Panc1 (cell line): Measurements from ENCODE around the gene FUT4. TPM values are rescaled to one million over a fixed set of nuclear protein-coding genes. Genes with fewer than 3 reads are reported as not detected.

Source experiments
- ATAC-seq: fragments of 200-7000 bp; cut with Tn5 transposase; 2 replicates; pipeline ENCODE4 v1.9.1; 2020; ENCODE audit warnings: mild to moderate bottlenecking, moderate library complexity
- BruUV-seq: library from RNA; stranded (reverse); fragments of 400-500 nt; replicated peaks from 2 replicates; lab custom pipeline; 2021; lab: Mats Ljungman, UMichigan
- CTCF ChIA-PET: fragments of 300-600 bp; sonication (Branson Sonifier 250); formaldehyde crosslinking; loops from one replicate; lab custom pipeline; 2022; ENCODE audit warnings: antibody characterized with exemption; lab: Charles Lee
- POLR2A ChIA-PET: fragments of 300-600 bp; sonication (Branson Sonifier 250); formaldehyde crosslinking; loops from one replicate; lab custom pipeline; 2022; ENCODE audit warnings: antibody characterized with exemption; lab: Charles Lee
- DNase-seq: peaks from one replicate; pipeline ENCODE4 v3.0.0-alpha.2; 2010; ENCODE audit warnings: low read depth, low spot score
- H3K27ac ChIP-seq: 2 replicates; pipeline ENCODE4 v1.5.1; 2011; ENCODE audit warnings: mild to moderate bottlenecking, low read length, inconsistent platforms
- H3K27me3 ChIP-seq: fragments of 200-500 bp; sonication (Bioruptor generic); 2 replicates; pipeline ENCODE4 v1.6.0; 2014; ENCODE audit warnings: low read length, inconsistent platforms; ENCODE audit not compliant: control insufficient read depth, insufficient read depth
- H3K36me3 ChIP-seq: fragments of 200-500 bp; sonication (Bioruptor generic); 2 replicates; pipeline ENCODE4 v1.5.1; 2014; ENCODE audit warnings: inconsistent platforms, mild to moderate bottlenecking, low read length, moderate library complexity; ENCODE audit not compliant: control insufficient read depth, insufficient read depth
- H3K4me1 ChIP-seq: 2 replicates; pipeline ENCODE4 v1.5.1; 2011; ENCODE audit warnings: inconsistent platforms, mild to moderate bottlenecking, low read length, moderate library complexity; ENCODE audit not compliant: control insufficient read depth, insufficient read depth
- H3K4me3 ChIP-seq, 2 experiments: 2 replicates each; pipeline ENCODE4 v1.5.1; 2011 to 2012; ENCODE audit warnings: low read depth in 2 of 2, low read length in 2 of 2, mild to moderate bottlenecking in 2 of 2, inconsistent platforms in 1 of 2, moderate library complexity in 1 of 2
- H3K9me3 ChIP-seq: fragments of 200-500 bp; sonication (Bioruptor generic); 2 replicates; pipeline ENCODE4 v1.5.1; 2014; ENCODE audit warnings: low read depth, mild to moderate bottlenecking, inconsistent platforms, low read length, moderate library complexity; ENCODE audit not compliant: control insufficient read depth, insufficient read depth
- POLR2AphosphoS5 ChIP-seq: IDR thresholded peaks from 2 replicates; pipeline ENCODE4 v1.6.1; 2012; ENCODE audit warnings: mild to moderate bottlenecking, low read depth, low read length, moderate library complexity
- SIN3A ChIP-seq: IDR thresholded peaks from 2 replicates; pipeline ENCODE4 v1.6.1; 2012; ENCODE audit warnings: low read depth, mild to moderate bottlenecking, low read length, moderate library complexity, borderline replicate concordance; ENCODE audit not compliant: insufficient read depth
- TCF7L2 ChIP-seq: IDR thresholded peaks from 2 replicates; pipeline ENCODE4 v1.6.1; 2011; ENCODE audit warnings: mild to moderate bottlenecking, low read depth, low read length, inconsistent platforms
- in situ Hi-C: cut with HindIII; loops from 2 replicates; pipeline ENCODE4 v1.10.0; 2016; ENCODE audit warnings: low sequenced_read_pairs, low pct_unique_long_range_greater_than_20kb
- intact Hi-C: fragments of 100-400 bp; cut with micrococcal nuclease; formaldehyde crosslinking; loops from one replicate; pipeline ENCODE4 v1.10.0; 2022; ENCODE audit not compliant: unreplicated experiment
- total RNA-seq: library from RNA; stranded (reverse); gene quantifications from one replicate; pipeline ENCODE4 v1.2.1, GENCODE V29; 2021; ENCODE audit not compliant: unreplicated experiment
- TF ChIP-seq, protein P1 (sequence below), 2 experiments: IDR thresholded peaks; 2 replicates each; pipeline ENCODE4 v1.6.1; 2011 to 2012; ENCODE audit warnings: low read depth in 2 of 2, control low read depth in 1 of 2, low read length in 1 of 2, mild to moderate bottlenecking in 1 of 2, moderate library complexity in 1 of 2; ENCODE audit not compliant: insufficient read depth in 1 of 2
- TF ChIP-seq, protein P2 (sequence below): fragments of 450-650 bp; IDR thresholded peaks from 2 replicates; pipeline ENCODE4 v1.5.1; 2017; ENCODE audit warnings: mild to moderate bottlenecking

FUT4 gene
- total RNA-seq, 1 experiment from 2014 or later: 11.2 TPM

DNA sequence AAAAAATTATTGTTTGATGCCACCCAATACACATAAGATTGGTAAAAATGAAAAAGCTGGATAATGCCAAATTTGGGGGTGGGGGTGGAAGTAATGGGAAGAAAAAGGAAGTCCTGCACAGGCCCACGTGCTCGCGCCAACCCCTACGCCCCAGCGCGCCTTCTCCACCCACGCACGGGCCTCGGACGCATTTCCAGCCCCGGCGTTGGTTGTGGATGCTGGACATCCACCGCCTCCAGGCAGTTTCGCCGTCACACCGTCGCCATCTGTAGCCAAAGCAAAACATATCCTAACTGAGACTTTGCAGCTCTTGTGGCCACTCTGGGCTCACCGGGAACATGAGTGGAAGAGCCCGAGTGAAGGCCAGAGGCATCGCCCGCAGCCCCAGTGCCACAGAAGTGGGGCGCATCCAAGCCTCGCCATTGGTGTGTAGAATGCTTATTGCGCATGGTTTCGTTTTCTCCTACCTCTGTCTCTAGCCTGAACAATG, 23.5 kb downstream of the FUT4 start, which contains the start of gene PIWIL4:
Gene PIWIL4, plus strand, starts transcription at position 188 of the 490 bp plus-strand sequence. Its CDS starts 151 bp downstream, at position 339.
- no TSS peak for BruUV-seq
- CTCF ChIA-PET: no interaction called here
- H3K27ac ChIP-seq: no peak within 1 kb of the TSS
- H3K4me1 ChIP-seq: peaks cover 5% of the 10 kb centered on the region; the same call in 1 of the 2 replicates
- ATAC-seq: no peak
- H3K4me3 ChIP-seq: no peak within 1 kb of the TSS
- no peak for TF ChIP-seq POLR2AphosphoS5
- no peaks in the 10 kb centered on the region for H3K36me3 ChIP-seq
- POLR2A ChIA-PET: no interaction called here
- no peaks in the 10 kb centered on the region for H3K9me3 ChIP-seq
- no peaks in the 10 kb centered on the region for H3K27me3 ChIP-seq
- DNase-seq: no peak
- in situ Hi-C loops (no loop called here), intact Hi-C loops (no loop called here)

DNA sequence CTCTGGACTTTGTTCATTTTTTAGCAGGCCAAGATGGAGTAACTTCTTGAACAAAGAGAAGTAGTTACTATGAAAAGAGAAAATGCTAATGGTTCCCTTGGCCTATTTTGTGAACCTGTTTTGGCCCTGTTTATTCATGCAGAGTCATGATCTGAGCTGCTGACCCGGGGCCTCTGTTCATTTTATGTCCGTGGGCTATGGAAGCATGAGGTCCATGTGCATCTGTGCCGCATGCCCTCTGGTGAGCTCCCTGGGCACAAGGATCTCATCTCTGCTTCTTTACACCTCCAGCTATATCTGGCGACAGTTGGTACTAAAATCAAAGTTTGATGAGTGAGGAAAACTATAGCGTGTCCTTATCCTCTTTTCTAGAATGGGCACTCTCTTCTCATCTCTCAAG, 24.5 kb downstream of the FUT4 start:
- no TSS peak for BruUV-seq
- in situ Hi-C loops (no loop called here), intact Hi-C loops (no loop called here)
- Histone ChIP-seq H3K27ac (no peak overlapping the region), H3K27me3 (no peaks in the 10 kb centered on the region), H3K9me3 (no peaks in the 10 kb centered on the region), H3K4me1 (peaks cover 5% of the 10 kb centered on the region; the same call in 1 of the 2 replicates), H3K36me3 (no peaks in the 10 kb centered on the region), H3K4me3 (no peak overlapping the region)
- ChIA-PET POLR2A (no interaction called here), CTCF (no interaction called here)
- DNase-seq (no peak), ATAC-seq (no peak)
- no peak for TF ChIP-seq SIN3A
- no peak for TF ChIP-seq POLR2AphosphoS5
- TF ChIP-seq TCF7L2: no peak
- TF ChIP-seq, protein P1, sequence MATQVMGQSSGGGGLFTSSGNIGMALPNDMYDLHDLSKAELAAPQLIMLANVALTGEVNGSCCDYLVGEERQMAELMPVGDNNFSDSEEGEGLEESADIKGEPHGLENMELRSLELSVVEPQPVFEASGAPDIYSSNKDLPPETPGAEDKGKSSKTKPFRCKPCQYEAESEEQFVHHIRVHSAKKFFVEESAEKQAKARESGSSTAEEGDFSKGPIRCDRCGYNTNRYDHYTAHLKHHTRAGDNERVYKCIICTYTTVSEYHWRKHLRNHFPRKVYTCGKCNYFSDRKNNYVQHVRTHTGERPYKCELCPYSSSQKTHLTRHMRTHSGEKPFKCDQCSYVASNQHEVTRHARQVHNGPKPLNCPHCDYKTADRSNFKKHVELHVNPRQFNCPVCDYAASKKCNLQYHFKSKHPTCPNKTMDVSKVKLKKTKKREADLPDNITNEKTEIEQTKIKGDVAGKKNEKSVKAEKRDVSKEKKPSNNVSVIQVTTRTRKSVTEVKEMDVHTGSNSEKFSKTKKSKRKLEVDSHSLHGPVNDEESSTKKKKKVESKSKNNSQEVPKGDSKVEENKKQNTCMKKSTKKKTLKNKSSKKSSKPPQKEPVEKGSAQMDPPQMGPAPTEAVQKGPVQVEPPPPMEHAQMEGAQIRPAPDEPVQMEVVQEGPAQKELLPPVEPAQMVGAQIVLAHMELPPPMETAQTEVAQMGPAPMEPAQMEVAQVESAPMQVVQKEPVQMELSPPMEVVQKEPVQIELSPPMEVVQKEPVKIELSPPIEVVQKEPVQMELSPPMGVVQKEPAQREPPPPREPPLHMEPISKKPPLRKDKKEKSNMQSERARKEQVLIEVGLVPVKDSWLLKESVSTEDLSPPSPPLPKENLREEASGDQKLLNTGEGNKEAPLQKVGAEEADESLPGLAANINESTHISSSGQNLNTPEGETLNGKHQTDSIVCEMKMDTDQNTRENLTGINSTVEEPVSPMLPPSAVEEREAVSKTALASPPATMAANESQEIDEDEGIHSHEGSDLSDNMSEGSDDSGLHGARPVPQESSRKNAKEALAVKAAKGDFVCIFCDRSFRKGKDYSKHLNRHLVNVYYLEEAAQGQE (IDR thresholded peaks at IDR 0.05; ENCODE audit: insufficient read depth in 1 of 2, low read depth in 2 of 2, low read length in 1 of 2): no peak
- TF ChIP-seq, protein P2, sequence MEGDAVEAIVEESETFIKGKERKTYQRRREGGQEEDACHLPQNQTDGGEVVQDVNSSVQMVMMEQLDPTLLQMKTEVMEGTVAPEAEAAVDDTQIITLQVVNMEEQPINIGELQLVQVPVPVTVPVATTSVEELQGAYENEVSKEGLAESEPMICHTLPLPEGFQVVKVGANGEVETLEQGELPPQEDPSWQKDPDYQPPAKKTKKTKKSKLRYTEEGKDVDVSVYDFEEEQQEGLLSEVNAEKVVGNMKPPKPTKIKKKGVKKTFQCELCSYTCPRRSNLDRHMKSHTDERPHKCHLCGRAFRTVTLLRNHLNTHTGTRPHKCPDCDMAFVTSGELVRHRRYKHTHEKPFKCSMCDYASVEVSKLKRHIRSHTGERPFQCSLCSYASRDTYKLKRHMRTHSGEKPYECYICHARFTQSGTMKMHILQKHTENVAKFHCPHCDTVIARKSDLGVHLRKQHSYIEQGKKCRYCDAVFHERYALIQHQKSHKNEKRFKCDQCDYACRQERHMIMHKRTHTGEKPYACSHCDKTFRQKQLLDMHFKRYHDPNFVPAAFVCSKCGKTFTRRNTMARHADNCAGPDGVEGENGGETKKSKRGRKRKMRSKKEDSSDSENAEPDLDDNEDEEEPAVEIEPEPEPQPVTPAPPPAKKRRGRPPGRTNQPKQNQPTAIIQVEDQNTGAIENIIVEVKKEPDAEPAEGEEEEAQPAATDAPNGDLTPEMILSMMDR: no peak

DNA sequence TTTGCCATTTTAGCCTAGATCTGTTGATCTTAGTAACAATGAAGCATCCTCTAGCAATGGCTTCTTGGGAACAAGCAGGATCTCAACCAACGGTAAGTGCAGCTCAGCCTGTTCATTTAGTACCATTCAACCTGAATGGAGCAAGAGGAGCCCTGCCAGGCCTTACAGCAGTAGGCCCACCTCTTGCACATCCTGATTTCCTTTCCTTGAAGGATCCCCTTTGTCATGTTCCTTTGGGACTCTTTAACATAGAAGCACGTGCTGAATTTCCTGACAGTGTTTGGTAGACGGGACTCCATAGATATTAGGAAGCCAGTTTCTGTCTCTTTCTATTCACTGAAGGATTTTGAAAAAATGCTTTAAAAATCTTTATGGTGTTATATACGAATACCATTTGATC, 25.0 kb downstream of the FUT4 start:
- ATAC-seq (no peak), DNase-seq (no peak)
- no peaks in the 10 kb centered on the region for H3K36me3 ChIP-seq
- POLR2A ChIA-PET: no interaction called here
- no peak overlapping the region for H3K27ac ChIP-seq
- no peaks in the 10 kb centered on the region for H3K27me3 ChIP-seq
- no TSS peak for BruUV-seq
- in situ Hi-C loops (no loop called here), intact Hi-C loops (no loop called here)
- H3K4me1 ChIP-seq: peaks cover 2% of the 10 kb centered on the region; the same call in 1 of the 2 replicates
- H3K4me3 ChIP-seq: no peak overlapping the region
- TF ChIP-seq, protein P1 (IDR thresholded peaks at IDR 0.05; ENCODE audit: insufficient read depth in 1 of 2, low read depth in 2 of 2, low read length in 1 of 2): no peak
- TF ChIP-seq, protein P2: no peak
- TF ChIP-seq TCF7L2 (no peak), SIN3A (no peak), POLR2AphosphoS5 (no peak)
- CTCF ChIA-PET: no interaction called here
- no peaks in the 10 kb centered on the region for H3K9me3 ChIP-seq
